ENCODE results near the gene SMARCC1.

The SMARCC1 gene

GRCh38 chr3:47634996-47635395 lies 146.7 kb downstream of the SMARCC1 start:
- DNase-seq (ENCODE audit: low read depth) = no peak

- no peak for DNase-seq (ENCODE audit: low read depth)
Observed at GRCh38 chr3:47630810-47631209, 150.9 kb downstream of the SMARCC1 start.

- DNase-seq (ENCODE audit: low read depth) = no peak
Observed at GRCh38 chr3:47629770-47630169, 151.9 kb downstream of the SMARCC1 start.

GRCh38 chr3:47628426-47628825 lies 153.3 kb downstream of the SMARCC1 start:
- no peak for DNase-seq (ENCODE audit: low read depth)

- DNase-seq (ENCODE audit: low read depth) = no peak
Observed at GRCh38 chr3:47622671-47623461, 158.8 kb downstream of the SMARCC1 start.

GRCh38 chr3:47617086-47618010 lies 164.3 kb downstream of the SMARCC1 start:
- no peak for DNase-seq (ENCODE audit: low read depth)

GRCh38 chr3:47614788-47615187 lies 166.9 kb downstream of the SMARCC1 start:
- DNase-seq (ENCODE audit: low read depth) = peak; percentile 29

- no peak for DNase-seq (ENCODE audit: low read depth)
Observed at GRCh38 chr3:47613722-47614121, 168.0 kb downstream of the SMARCC1 start.

GRCh38 chr3:47612879-47613278 lies 168.8 kb downstream of the SMARCC1 start:
- no peak for DNase-seq (ENCODE audit: low read depth)

GRCh38 chr3:47612178-47612577 lies 169.5 kb downstream of the SMARCC1 start:
- DNase-seq (ENCODE audit: low read depth) = peak; percentile 94

- DNase-seq (ENCODE audit: low read depth) = no peak
Observed at GRCh38 chr3:47611576-47611975, 170.1 kb downstream of the SMARCC1 start.

- DNase-seq (ENCODE audit: low read depth) = no peak
Observed at GRCh38 chr3:47610583-47610982, 171.1 kb downstream of the SMARCC1 start.

- no peak for DNase-seq (ENCODE audit: low read depth)
Observed at GRCh38 chr3:47607335-47607734, 174.4 kb downstream of the SMARCC1 start.

GRCh38 chr3:47606165-47606564 lies 175.5 kb downstream of the SMARCC1 start:
- DNase-seq (ENCODE audit: low read depth) = no peak

GRCh38 chr3:47605652-47606051 lies 176.0 kb downstream of the SMARCC1 start:
- peak; percentile 58 for DNase-seq (ENCODE audit: low read depth)

- DNase-seq (ENCODE audit: low read depth) = peak; percentile 88
Observed at GRCh38 chr3:47604145-47604544, 177.5 kb downstream of the SMARCC1 start.

GRCh38 chr3:47603332-47603731 lies 178.4 kb downstream of the SMARCC1 start:
- DNase-seq (ENCODE audit: low read depth) = no peak

- DNase-seq (ENCODE audit: low read depth) = no peak
Observed at GRCh38 chr3:47601281-47601680, 180.4 kb downstream of the SMARCC1 start.

GRCh38 chr3:47594792-47595191 lies 186.9 kb downstream of the SMARCC1 start:
- no peak for DNase-seq (ENCODE audit: low read depth)

- DNase-seq (ENCODE audit: low read depth) = no peak
Observed at GRCh38 chr3:47592066-47592795, 189.5 kb downstream of the SMARCC1 start.

- no peak for DNase-seq (ENCODE audit: low read depth)
Observed at GRCh38 chr3:47590216-47590615, 191.5 kb downstream of the SMARCC1 start.

GRCh38 chr3:47588587-47588986 lies 193.1 kb downstream of the SMARCC1 start:
- DNase-seq (ENCODE audit: low read depth) = no peak
